Activated effector memory CD4-positive, alpha-beta T cell treated with anti-CD3 and anti-CD28 coated beads, Interleukin-2, amount 50 U/mL, for 16 hours (primary cell): ENCODE data around the gene TAF4.
A peak's percentile ranks its signal among the peaks of the same experiment; 100 is the strongest.
"Not testable (repeated sequence)": the region's sequence is repeated elsewhere in the genome, so short reads cannot be mapped to it uniquely, and the experiment has no call there.

Experiments used
- DNase-seq: peaks from one replicate; pipeline ENCODE4 v3.0.0-alpha.2; 2020

The TAF4 gene

GRCh38 chr20:62080249-62080990, 14.7 kb upstream of the TAF4 start:
- DNase-seq: no peak

- DNase-seq: no peak
Observed at GRCh38 chr20:62079166-62079565, 13.5 kb upstream of the TAF4 start.

GRCh38 chr20:62073323-62073722, 7.6 kb upstream of the TAF4 start:
- DNase-seq: no peak

- not testable (repeated sequence) for DNase-seq
Observed at GRCh38 chr20:62071669-62072430, 6.2 kb upstream of the TAF4 start.

- DNase-seq: no peak
Observed at GRCh38 chr20:62069741-62070216, 4.1 kb upstream of the TAF4 start.

GRCh38 chr20:62068997-62069396, 3.3 kb upstream of the TAF4 start:
- DNase-seq: no peak

- no peak for DNase-seq
Observed at GRCh38 chr20:62067547-62068260, 2.0 kb upstream of the TAF4 start.

GRCh38 chr20:62066983-62067433, 1.3 kb upstream of the TAF4 start:
- no peak for DNase-seq

GRCh38 chr20:62066339-62066982, 780 bp upstream of the TAF4 start:
- no peak for DNase-seq

GRCh38 chr20:62064770-62065673, 659 bp downstream of the TAF4 start:
- DNase-seq: peak; percentile 70

GRCh38 chr20:62063981-62064769, 1.5 kb downstream of the TAF4 start:
- DNase-seq: peak; percentile 63

GRCh38 chr20:62063315-62063980, 2.2 kb downstream of the TAF4 start:
- DNase-seq: no peak

- peak; percentile 60 for DNase-seq
Observed at GRCh38 chr20:62062661-62063314, 2.9 kb downstream of the TAF4 start.

- DNase-seq: no peak
Observed at GRCh38 chr20:62061851-62062423, 3.7 kb downstream of the TAF4 start.

GRCh38 chr20:62060631-62061541, 4.8 kb downstream of the TAF4 start:
- no peak for DNase-seq

GRCh38 chr20:62059920-62060630, 5.6 kb downstream of the TAF4 start:
- DNase-seq: no peak

- no peak for DNase-seq
Observed at GRCh38 chr20:62059401-62059800, 6.3 kb downstream of the TAF4 start.

- no peak for DNase-seq
Observed at GRCh38 chr20:62058941-62059340, 6.7 kb downstream of the TAF4 start.
